Fibroblast of lung (primary cell): Measurements from ENCODE around the gene TMEM161A.
A peak's percentile ranks its signal among the peaks of the same experiment; 100 is the strongest.

Experiments
- CTCF ChIP-seq, 2 donors: IDR thresholded peaks in 1 of 2; conservative IDR thresholded peaks in 1 of 2; 1 replicate in 1 of 2; 2 replicates in 1 of 2; pipeline ENCODE4 v1.5.1; 2011 to 2012; ENCODE audit warnings: low read length in 2 of 2, control low read depth in 1 of 2, inconsistent platforms in 1 of 2, low read depth in 1 of 2, mild to moderate bottlenecking in 1 of 2
- EZH2 ChIP-seq: IDR thresholded peaks from 2 replicates; pipeline ENCODE4 v1.5.1; 2012; ENCODE audit warnings: low read length, control low read depth, mild to moderate bottlenecking; ENCODE audit errors: missing control alignments

GRCh38 chr19:19145684-19146608, 7.7 kb upstream of the TMEM161A start:
- TF ChIP-seq CTCF (conservative IDR thresholded peaks at IDR 0.05 in 1 of 2, IDR thresholded peaks at IDR 0.05 in 1 of 2; ENCODE audit: low read depth in 1 of 2, low read length in 2 of 2) (peak; percentile 85 to 86), EZH2 (no peak)
